ENCODE data around the gene ZNF518B. TPM values are rescaled to one million over a fixed set of nuclear protein-coding genes. Genes with fewer than 3 reads are reported as not detected.
"Not testable (repeated sequence)": the region's sequence is repeated elsewhere in the genome, so short reads cannot be mapped to it uniquely, and the experiment has no call there.

Gene ZNF518B
- total and polyA plus RNA-seq, 2 donors = 13.6 to 25.5 TPM

DNA sequence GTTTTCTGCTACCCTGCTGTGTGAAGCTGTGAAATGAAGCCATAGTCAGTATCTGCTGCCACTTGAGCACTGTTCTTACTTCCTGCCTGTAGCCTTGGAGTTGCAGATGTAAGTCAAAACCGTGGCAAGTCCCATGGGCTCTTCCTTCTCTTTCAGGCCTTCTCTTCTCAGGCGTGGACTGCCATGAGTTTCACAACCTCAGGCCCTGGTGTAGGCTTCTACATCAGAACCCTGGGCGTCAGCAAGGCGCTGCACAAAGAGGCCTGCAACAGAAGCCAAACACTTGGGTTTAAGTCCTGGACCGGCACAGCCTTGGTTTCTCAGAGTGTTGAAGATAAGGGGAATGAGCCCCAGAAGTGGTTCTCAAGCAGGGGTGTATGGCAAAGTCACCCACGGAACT, 2.5 kb downstream of the ZNF518B start:
- Histone ChIP-seq H3K27ac (ENCODE audit: low read depth in 1 of 2, low read length in 1 of 2) (no peak overlapping the region), H3K9me3 (ENCODE audit: control insufficient read depth in 2 of 2, insufficient read depth in 1 of 2, low read length in 1 of 2) (no peaks in the 10 kb centered on the region), H3K27me3 (ENCODE audit: control insufficient read depth in 2 of 2, insufficient read depth in 1 of 2, low read length in 1 of 2) (peaks cover 19 to 29% of the 10 kb centered on the region in 2 donors), H3K4me3 (ENCODE audit: low read length in 2 of 2) (no peak overlapping the region), H3K4me1 (ENCODE audit: control insufficient read depth in 2 of 2, insufficient read depth in 2 of 2, low read length in 2 of 2) (peaks cover 7 to 14% of the 10 kb centered on the region in 2 donors), H3K36me3 (ENCODE audit: control insufficient read depth in 2 of 2, insufficient read depth in 2 of 2, low read length in 1 of 2) (peaks cover 18 to 36% of the 10 kb centered on the region in 2 donors)
- WGBS = 94% methylated on average over 6 of the region's 6 CpGs
- DNase-seq (ENCODE audit: low read depth in 6 of 9, low spot score in 9 of 9) = no peak

GRCh38 chr4:10454121-10454520, 3.1 kb downstream of the ZNF518B start:
- Histone ChIP-seq H3K4me1 (ENCODE audit: control insufficient read depth in 2 of 2, insufficient read depth in 2 of 2, low read length in 2 of 2) (peaks cover 7 to 14% of the 10 kb centered on the region in 2 donors), H3K9me3 (ENCODE audit: control insufficient read depth in 2 of 2, insufficient read depth in 1 of 2, low read length in 1 of 2) (no peaks in the 10 kb centered on the region), H3K36me3 (ENCODE audit: control insufficient read depth in 2 of 2, insufficient read depth in 2 of 2, low read length in 1 of 2) (peaks cover 18 to 36% of the 10 kb centered on the region in 2 donors), H3K27me3 (ENCODE audit: control insufficient read depth in 2 of 2, insufficient read depth in 1 of 2, low read length in 1 of 2) (peaks cover 15 to 23% of the 10 kb centered on the region in 2 donors), H3K4me3 (ENCODE audit: low read length in 2 of 2) (no peak overlapping the region), H3K27ac (ENCODE audit: low read depth in 1 of 2, low read length in 1 of 2) (no peak overlapping the region)
- no peak for DNase-seq (ENCODE audit: low read depth in 6 of 9, low spot score in 9 of 9)
- 95% methylated on average over 1 of the region's 1 CpG for WGBS

- 97% methylated on average over 5 of the region's 5 CpGs for WGBS
- peaks cover 0 to 4% of the 10 kb centered on the region in 2 donors for H3K9me3 ChIP-seq (ENCODE audit: control insufficient read depth in 2 of 2, insufficient read depth in 1 of 2, low read length in 1 of 2)
- H3K27me3 ChIP-seq (ENCODE audit: control insufficient read depth in 2 of 2, insufficient read depth in 1 of 2, low read length in 1 of 2) = no peaks in the 10 kb centered on the region
- no peak overlapping the region for H3K4me3 ChIP-seq (ENCODE audit: low read length in 2 of 2)
- peaks cover 26 to 50% of the 10 kb centered on the region in 2 donors for H3K36me3 ChIP-seq (ENCODE audit: control insufficient read depth in 2 of 2, insufficient read depth in 2 of 2, low read length in 1 of 2)
- no peak overlapping the region for H3K27ac ChIP-seq (ENCODE audit: low read depth in 1 of 2, low read length in 1 of 2)
- no peak for DNase-seq (ENCODE audit: low read depth in 6 of 9, low spot score in 9 of 9)
- H3K4me1 ChIP-seq (ENCODE audit: control insufficient read depth in 2 of 2, insufficient read depth in 2 of 2, low read length in 2 of 2) = no peaks in the 10 kb centered on the region
Observed at GRCh38 chr4:10448991-10449390, 8.2 kb downstream of the ZNF518B start.

DNA sequence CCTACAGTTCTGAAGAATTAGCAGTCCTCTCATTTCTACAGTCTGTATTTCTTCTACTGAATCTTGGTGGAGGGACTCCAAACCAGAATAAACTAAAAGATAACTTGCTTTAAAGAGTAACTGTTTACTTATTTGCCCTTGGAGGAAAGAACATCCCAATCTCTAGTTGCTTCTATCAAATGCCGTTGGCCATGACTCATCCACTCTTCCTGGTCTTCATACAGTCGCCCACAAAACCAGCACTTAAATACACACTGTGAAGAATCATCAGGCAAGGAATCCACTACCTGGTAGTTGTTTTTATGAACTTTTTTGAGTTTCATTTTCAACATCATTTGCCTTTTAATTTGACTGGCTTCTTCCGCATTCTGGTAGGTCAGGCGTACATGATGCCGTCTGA, 14.2 kb downstream of the ZNF518B start:
- 97% methylated on average over 5 of the region's 5 CpGs for WGBS
- peaks cover 0 to 4% of the 10 kb centered on the region in 2 donors for H3K9me3 ChIP-seq (ENCODE audit: control insufficient read depth in 2 of 2, insufficient read depth in 1 of 2, low read length in 1 of 2)
- no peak overlapping the region for H3K27ac ChIP-seq (ENCODE audit: low read depth in 1 of 2, low read length in 1 of 2)

GRCh38 chr4:10441512-10441911, 15.7 kb downstream of the ZNF518B start:
- Histone ChIP-seq H3K4me1 (ENCODE audit: control insufficient read depth in 2 of 2, insufficient read depth in 2 of 2, low read length in 2 of 2) (no peaks in the 10 kb centered on the region), H3K9me3 (ENCODE audit: control insufficient read depth in 2 of 2, insufficient read depth in 1 of 2, low read length in 1 of 2) (no peaks in the 10 kb centered on the region), H3K36me3 (ENCODE audit: control insufficient read depth in 2 of 2, insufficient read depth in 2 of 2, low read length in 1 of 2) (peaks cover 22 to 26% of the 10 kb centered on the region in 2 donors), H3K27ac (ENCODE audit: low read depth in 1 of 2, low read length in 1 of 2) (no peak overlapping the region), H3K27me3 (ENCODE audit: control insufficient read depth in 2 of 2, insufficient read depth in 1 of 2, low read length in 1 of 2) (no peaks in the 10 kb centered on the region), H3K4me3 (ENCODE audit: low read length in 2 of 2) (no peak overlapping the region)
- WGBS = 94% methylated on average over 4 of the region's 4 CpGs
- no peak for DNase-seq (ENCODE audit: low read depth in 6 of 9, low spot score in 9 of 9)

More for the DNA sequence above, 14.2 kb downstream of the ZNF518B start:
- no peaks in the 10 kb centered on the region for H3K27me3 ChIP-seq (ENCODE audit: control insufficient read depth in 2 of 2, insufficient read depth in 1 of 2, low read length in 1 of 2)
- no peak overlapping the region for H3K4me3 ChIP-seq (ENCODE audit: low read length in 2 of 2)
- no peak for DNase-seq (ENCODE audit: low read depth in 6 of 9, low spot score in 9 of 9)
- H3K36me3 ChIP-seq (ENCODE audit: control insufficient read depth in 2 of 2, insufficient read depth in 2 of 2, low read length in 1 of 2) = peaks cover 19 to 28% of the 10 kb centered on the region in 2 donors
- no peaks in the 10 kb centered on the region for H3K4me1 ChIP-seq (ENCODE audit: control insufficient read depth in 2 of 2, insufficient read depth in 2 of 2, low read length in 2 of 2)

GRCh38 chr4:10438924-10439323, 18.3 kb downstream of the ZNF518B start:
- Histone ChIP-seq H3K9me3 (ENCODE audit: control insufficient read depth in 2 of 2, insufficient read depth in 1 of 2, low read length in 1 of 2) (no peaks in the 10 kb centered on the region), H3K36me3 (ENCODE audit: control insufficient read depth in 2 of 2, insufficient read depth in 2 of 2, low read length in 1 of 2) (peaks cover 8 to 9% of the 10 kb centered on the region in 2 donors), H3K4me1 (ENCODE audit: control insufficient read depth in 2 of 2, insufficient read depth in 2 of 2, low read length in 2 of 2) (no peaks in the 10 kb centered on the region), H3K27ac (ENCODE audit: low read depth in 1 of 2, low read length in 1 of 2) (no peak overlapping the region), H3K27me3 (ENCODE audit: control insufficient read depth in 2 of 2, insufficient read depth in 1 of 2, low read length in 1 of 2) (no peaks in the 10 kb centered on the region), H3K4me3 (ENCODE audit: low read length in 2 of 2) (no peak overlapping the region)
- 97% methylated on average over 1 of the region's 1 CpG for WGBS
- DNase-seq (ENCODE audit: low read depth in 6 of 9, low spot score in 9 of 9) = no peak

DNA sequence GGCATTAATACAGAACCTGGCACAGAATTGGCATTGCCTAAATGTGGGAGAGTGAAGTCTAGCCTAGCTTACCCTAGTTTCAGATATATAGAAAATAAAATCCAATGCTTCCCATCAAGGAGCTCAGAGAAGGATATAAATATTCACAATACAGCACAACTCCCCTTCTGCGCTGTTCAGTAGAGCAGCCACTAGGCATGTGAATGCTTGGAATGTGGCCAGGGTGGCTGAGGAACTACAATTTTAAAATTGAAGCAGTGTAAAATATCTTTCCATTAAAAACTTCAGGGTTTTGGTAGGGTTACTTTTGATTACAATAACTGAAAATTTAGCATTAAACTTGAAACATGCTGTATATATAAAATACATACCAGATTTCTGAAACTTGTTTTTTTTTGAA, 19.5 kb downstream of the ZNF518B start:
- no peaks in the 10 kb centered on the region for H3K27me3 ChIP-seq (ENCODE audit: control insufficient read depth in 2 of 2, insufficient read depth in 1 of 2, low read length in 1 of 2)
- no peak for DNase-seq (ENCODE audit: low read depth in 6 of 9, low spot score in 9 of 9)
- no peak overlapping the region for H3K27ac ChIP-seq (ENCODE audit: low read depth in 1 of 2, low read length in 1 of 2)
- peaks cover 6% of the 10 kb centered on the region in 2 donors for H3K36me3 ChIP-seq (ENCODE audit: control insufficient read depth in 2 of 2, insufficient read depth in 2 of 2, low read length in 1 of 2)
- 97% methylated on average over 1 of the region's 1 CpG for WGBS
- no peak overlapping the region for H3K4me3 ChIP-seq (ENCODE audit: low read length in 2 of 2)
- no peaks in the 10 kb centered on the region for H3K4me1 ChIP-seq (ENCODE audit: control insufficient read depth in 2 of 2, insufficient read depth in 2 of 2, low read length in 2 of 2)
- H3K9me3 ChIP-seq (ENCODE audit: control insufficient read depth in 2 of 2, insufficient read depth in 1 of 2, low read length in 1 of 2) = no peaks in the 10 kb centered on the region

DNA sequence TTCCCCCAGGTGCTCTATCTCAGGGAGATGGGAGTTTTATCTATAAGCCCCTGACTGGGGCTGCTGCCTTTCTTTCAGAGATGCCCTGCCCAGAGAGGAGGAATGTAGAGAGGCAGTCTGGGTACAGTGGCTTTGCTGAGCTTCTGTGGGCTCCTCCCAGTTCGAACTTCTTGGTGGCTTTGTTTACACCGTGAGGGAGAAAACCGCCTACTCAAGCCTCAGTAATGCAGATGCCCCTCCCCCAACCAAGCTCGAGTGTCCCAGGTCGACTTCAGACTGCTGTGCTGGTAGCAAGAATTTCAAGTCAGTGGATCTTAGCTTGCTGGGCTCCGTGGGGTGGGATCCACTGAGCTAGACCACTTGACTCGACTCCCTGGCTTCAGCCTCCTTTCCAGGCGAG, 29.5 kb downstream of the ZNF518B start:
- not testable (repeated sequence) for H3K27me3 ChIP-seq (ENCODE audit: control insufficient read depth in 2 of 2, insufficient read depth in 1 of 2, low read length in 1 of 2); H3K4me1 ChIP-seq (ENCODE audit: control insufficient read depth in 2 of 2, insufficient read depth in 2 of 2, low read length in 2 of 2); H3K27ac ChIP-seq (ENCODE audit: low read depth in 1 of 2, low read length in 1 of 2); H3K4me3 ChIP-seq (ENCODE audit: low read length in 2 of 2); H3K9me3 ChIP-seq (ENCODE audit: control insufficient read depth in 2 of 2, insufficient read depth in 1 of 2, low read length in 1 of 2); DNase-seq (ENCODE audit: low read depth in 6 of 9, low spot score in 9 of 9); H3K36me3 ChIP-seq (ENCODE audit: control insufficient read depth in 2 of 2, insufficient read depth in 2 of 2, low read length in 1 of 2)
- WGBS = 86% methylated on average over 8 of the region's 8 CpGs

- Histone ChIP-seq H3K4me1 (ENCODE audit: control insufficient read depth in 2 of 2, insufficient read depth in 2 of 2, low read length in 2 of 2) (peaks cover 3 to 5% of the 10 kb centered on the region in 2 donors), H3K27me3 (ENCODE audit: control insufficient read depth in 2 of 2, insufficient read depth in 1 of 2, low read length in 1 of 2) (no peaks in the 10 kb centered on the region), H3K9me3 (ENCODE audit: control insufficient read depth in 2 of 2, insufficient read depth in 1 of 2, low read length in 1 of 2) (no peaks in the 10 kb centered on the region), H3K27ac (ENCODE audit: low read depth in 1 of 2, low read length in 1 of 2) (peak overlapping the region in 1 of 2 donors; percentile 17), H3K4me3 (ENCODE audit: low read length in 2 of 2) (no peak overlapping the region), H3K36me3 (ENCODE audit: control insufficient read depth in 2 of 2, insufficient read depth in 2 of 2, low read length in 1 of 2) (no peaks in the 10 kb centered on the region)
- WGBS = 69% methylated on average over 3 of the region's 3 CpGs
- peak in 1 of 9 donors; percentile 25 for DNase-seq (ENCODE audit: low read depth in 6 of 9, low spot score in 9 of 9)
Observed at GRCh38 chr4:10421344-10422055, 35.7 kb downstream of the ZNF518B start.
